ENCODE results near the gene DMKN.

Gene DMKN

GRCh38 chr19:35488677-35489076, 24.8 kb downstream of the DMKN start:
- Histone ChIP-seq H3K23ac (ENCODE audit: low read length) (no peak overlapping the region), H3K27ac (ENCODE audit: low read depth, low read length) (no peak overlapping the region), H3K9ac (ENCODE audit: low read length) (no peak overlapping the region), H4K5ac (ENCODE audit: low read length) (no peak overlapping the region), H3K4me3 (ENCODE audit: low read length) (no peak overlapping the region), H3K4me1 (ENCODE audit: control insufficient read depth, low read depth, low read length) (no peaks in the 10 kb centered on the region), H3K4ac (ENCODE audit: low read depth, low read length) (no peak overlapping the region), H2BK120ac (ENCODE audit: low read depth, low read length) (no peak overlapping the region), H3K18ac (ENCODE audit: low read length) (no peak overlapping the region), H2AK5ac (ENCODE audit: low read length) (peak overlapping the region; percentile 90), H3K56ac (ENCODE audit: low read length) (no peak overlapping the region), H2BK15ac (replicated peaks; ENCODE audit: low read depth) (no peak overlapping the region), H3K79me2 (ENCODE audit: control insufficient read depth, insufficient read depth, low read length) (no peaks in the 10 kb centered on the region), H3K27me3 (ENCODE audit: insufficient read depth, low read length, poor library complexity) (no peaks in the 10 kb centered on the region), H3K4me2 (ENCODE audit: low read length) (no peak overlapping the region), H4K8ac (ENCODE audit: low read depth, low read length) (no peak overlapping the region), H2BK5ac (ENCODE audit: low read length) (no peak overlapping the region), H3K36me3 (ENCODE audit: control insufficient read depth, insufficient read depth, low read length) (no peaks in the 10 kb centered on the region), H3K79me1 (ENCODE audit: low read length) (no peaks in the 10 kb centered on the region)
- WGBS (ENCODE audit: extremely low coverage, insufficient coverage, low lambda C conversion rate): no CpG with 5 or more reads among the region's 16 CpGs
- DNase-seq: no peak

GRCh38 chr19:35487656-35488182, 25.7 kb downstream of the DMKN start:
- H3K27ac ChIP-seq (ENCODE audit: low read depth, low read length): no peak overlapping the region
- WGBS (ENCODE audit: extremely low coverage, insufficient coverage, low lambda C conversion rate): no CpG with 5 or more reads among the region's 10 CpGs

GRCh38 chr19:35486268-35486708, 27.2 kb downstream of the DMKN start:
- Histone ChIP-seq H3K27me3 (ENCODE audit: insufficient read depth, low read length, poor library complexity) (no peaks in the 10 kb centered on the region), H2AK5ac (ENCODE audit: low read length) (no peak overlapping the region), H4K8ac (ENCODE audit: low read depth, low read length) (no peak overlapping the region), H3K79me2 (ENCODE audit: control insufficient read depth, insufficient read depth, low read length) (no peaks in the 10 kb centered on the region), H3K4me3 (ENCODE audit: low read length) (no peak overlapping the region), H3K4me1 (ENCODE audit: control insufficient read depth, low read depth, low read length) (no peaks in the 10 kb centered on the region), H3K36me3 (ENCODE audit: control insufficient read depth, insufficient read depth, low read length) (no peaks in the 10 kb centered on the region), H2BK5ac (ENCODE audit: low read length) (no peak overlapping the region), H3K18ac (ENCODE audit: low read length) (no peak overlapping the region), H3K4ac (ENCODE audit: low read depth, low read length) (no peak overlapping the region), H3K4me2 (ENCODE audit: low read length) (no peak overlapping the region), H3K23ac (ENCODE audit: low read length) (no peak overlapping the region), H3K79me1 (ENCODE audit: low read length) (no peaks in the 10 kb centered on the region), H3K9ac (ENCODE audit: low read length) (no peak overlapping the region), H2BK120ac (ENCODE audit: low read depth, low read length) (no peak overlapping the region), H4K5ac (ENCODE audit: low read length) (no peak overlapping the region), H3K56ac (ENCODE audit: low read length) (no peak overlapping the region), H3K27ac (ENCODE audit: low read depth, low read length) (no peak overlapping the region), H2BK15ac (replicated peaks; ENCODE audit: low read depth) (no peak overlapping the region)
- no CpG with 5 or more reads among the region's 3 CpGs for WGBS (ENCODE audit: extremely low coverage, insufficient coverage, low lambda C conversion rate)
- DNase-seq: peak; percentile 26

More at GRCh38 chr19:35487656-35488182, 25.7 kb downstream of the DMKN start:
- H3K18ac ChIP-seq (ENCODE audit: low read length): peak overlapping the region; percentile 4
- no peak for DNase-seq
- peak overlapping the region; percentile 18 for H3K4ac ChIP-seq (ENCODE audit: low read depth, low read length)
- H3K79me2 ChIP-seq (ENCODE audit: control insufficient read depth, insufficient read depth, low read length): no peaks in the 10 kb centered on the region
- H3K56ac ChIP-seq (ENCODE audit: low read length): no peak overlapping the region
- no peaks in the 10 kb centered on the region for H3K4me1 ChIP-seq (ENCODE audit: control insufficient read depth, low read depth, low read length)
- H2AK5ac ChIP-seq (ENCODE audit: low read length): peak overlapping the region; percentile 8
- no peaks in the 10 kb centered on the region for H3K36me3 ChIP-seq (ENCODE audit: control insufficient read depth, insufficient read depth, low read length)
- H4K8ac ChIP-seq (ENCODE audit: low read depth, low read length): no peak overlapping the region
- no peak overlapping the region for H2BK120ac ChIP-seq (ENCODE audit: low read depth, low read length)
- H3K4me3 ChIP-seq (ENCODE audit: low read length): no peak overlapping the region
- H3K9ac ChIP-seq (ENCODE audit: low read length): no peak overlapping the region
- H2BK15ac ChIP-seq (replicated peaks; ENCODE audit: low read depth): no peak overlapping the region
- H4K5ac ChIP-seq (ENCODE audit: low read length): no peak overlapping the region
- no peak overlapping the region for H3K23ac ChIP-seq (ENCODE audit: low read length)
- H3K4me2 ChIP-seq (ENCODE audit: low read length): no peak overlapping the region
- peak overlapping the region; percentile 49 for H2BK5ac ChIP-seq (ENCODE audit: low read length)
- no peaks in the 10 kb centered on the region for H3K27me3 ChIP-seq (ENCODE audit: insufficient read depth, low read length, poor library complexity)
- H3K79me1 ChIP-seq (ENCODE audit: low read length): no peaks in the 10 kb centered on the region

- no peak overlapping the region for H3K56ac ChIP-seq (ENCODE audit: low read length)
- no peaks in the 10 kb centered on the region for H3K36me3 ChIP-seq (ENCODE audit: control insufficient read depth, insufficient read depth, low read length)
- no peak overlapping the region for H3K4ac ChIP-seq (ENCODE audit: low read depth, low read length)
- H3K79me1 ChIP-seq (ENCODE audit: low read length): no peaks in the 10 kb centered on the region
- H3K18ac ChIP-seq (ENCODE audit: low read length): no peak overlapping the region
- no peak overlapping the region for H3K9ac ChIP-seq (ENCODE audit: low read length)
- DNase-seq: peak; percentile 51
- no CpG with 5 or more reads among the region's 7 CpGs for WGBS (ENCODE audit: extremely low coverage, insufficient coverage, low lambda C conversion rate)
- H4K5ac ChIP-seq (ENCODE audit: low read length): no peak overlapping the region
- H2BK5ac ChIP-seq (ENCODE audit: low read length): no peak overlapping the region
- H3K4me1 ChIP-seq (ENCODE audit: control insufficient read depth, low read depth, low read length): peaks cover 3% of the 10 kb centered on the region
- no peak overlapping the region for H3K27ac ChIP-seq (ENCODE audit: low read depth, low read length)
- H3K79me2 ChIP-seq (ENCODE audit: control insufficient read depth, insufficient read depth, low read length): no peaks in the 10 kb centered on the region
- no peak overlapping the region for H3K4me2 ChIP-seq (ENCODE audit: low read length)
- no peaks in the 10 kb centered on the region for H3K27me3 ChIP-seq (ENCODE audit: insufficient read depth, low read length, poor library complexity)
- no peak overlapping the region for H3K23ac ChIP-seq (ENCODE audit: low read length)
- H2AK5ac ChIP-seq (ENCODE audit: low read length): no peak overlapping the region
- no peak overlapping the region for H3K4me3 ChIP-seq (ENCODE audit: low read length)
- H4K8ac ChIP-seq (ENCODE audit: low read depth, low read length): no peak overlapping the region
- no peak overlapping the region for H2BK15ac ChIP-seq (replicated peaks; ENCODE audit: low read depth)
- no peak overlapping the region for H2BK120ac ChIP-seq (ENCODE audit: low read depth, low read length)
These were observed 29.0 kb downstream of the DMKN start for GRCh38 chr19:35484252-35485036.

GRCh38 chr19:35483089-35483488, 30.4 kb downstream of the DMKN start:
- H3K27ac ChIP-seq (ENCODE audit: low read depth, low read length): no peak overlapping the region
- H3K4ac ChIP-seq (ENCODE audit: low read depth, low read length): no peak overlapping the region
- H2BK15ac ChIP-seq (replicated peaks; ENCODE audit: low read depth): no peak overlapping the region
- no peak overlapping the region for H3K4me2 ChIP-seq (ENCODE audit: low read length)
- H3K27me3 ChIP-seq (ENCODE audit: insufficient read depth, low read length, poor library complexity): no peaks in the 10 kb centered on the region
- H3K4me1 ChIP-seq (ENCODE audit: control insufficient read depth, low read depth, low read length): peaks cover 3% of the 10 kb centered on the region
- H3K79me1 ChIP-seq (ENCODE audit: low read length): no peaks in the 10 kb centered on the region
- no peak overlapping the region for H3K56ac ChIP-seq (ENCODE audit: low read length)
- H4K8ac ChIP-seq (ENCODE audit: low read depth, low read length): no peak overlapping the region
- H3K9ac ChIP-seq (ENCODE audit: low read length): no peak overlapping the region
- no peak overlapping the region for H3K18ac ChIP-seq (ENCODE audit: low read length)
- no peak overlapping the region for H3K4me3 ChIP-seq (ENCODE audit: low read length)
- DNase-seq: no peak
- H3K23ac ChIP-seq (ENCODE audit: low read length): no peak overlapping the region
- H2AK5ac ChIP-seq (ENCODE audit: low read length): peak overlapping the region; percentile 35
- H3K36me3 ChIP-seq (ENCODE audit: control insufficient read depth, insufficient read depth, low read length): no peaks in the 10 kb centered on the region
- no peak overlapping the region for H2BK5ac ChIP-seq (ENCODE audit: low read length)
- H4K5ac ChIP-seq (ENCODE audit: low read length): no peak overlapping the region
- no CpG with 5 or more reads among the region's 5 CpGs for WGBS (ENCODE audit: extremely low coverage, insufficient coverage, low lambda C conversion rate)
- H2BK120ac ChIP-seq (ENCODE audit: low read depth, low read length): no peak overlapping the region
- no peaks in the 10 kb centered on the region for H3K79me2 ChIP-seq (ENCODE audit: control insufficient read depth, insufficient read depth, low read length)

All from mesendoderm (in vitro differentiated cells).